Activated CD8-positive, alpha-beta T cell treated with anti-CD3 and anti-CD28 coated beads, Interleukin-2, amount 10 ng/mL, durations not matched to agents 7 days and 5 days (primary cell): ENCODE results near the gene TMEM86A. TPM values are rescaled to one million over a fixed set of nuclear protein-coding genes. Genes with fewer than 3 reads are reported as not detected.

Experiments
- ATAC-seq: fragments of 150-1000 bp; cut with Tn5 transposase; one replicate; pipeline ENCODE4 v1.10.0; 2021; ENCODE audit warnings: moderate library complexity
- CTCF ChIA-PET: fragments of 350-600 bp; sonication (Branson Sonifier 250); formaldehyde crosslinking; loops from one replicate; lab custom pipeline; 2021; ENCODE audit warnings: antibody characterized with exemption; lab: Charles Lee
- POLR2A ChIA-PET: fragments of 350-600 bp; sonication (Branson Sonifier 250); formaldehyde crosslinking; loops from one replicate; lab custom pipeline; 2021; ENCODE audit warnings: antibody characterized with exemption; lab: Charles Lee
- DNase-seq: peaks from one replicate; pipeline ENCODE4 v3.0.0-alpha.2; 2020
- H3K27ac Mint-ChIP-seq: one replicate; pipeline ENCODE4 v1.8.0; 2021; ENCODE audit warnings: mild to moderate bottlenecking, mixed read lengths
- H3K27me3 Mint-ChIP-seq: one replicate; pipeline ENCODE4 v1.8.0; 2021; ENCODE audit warnings: low read depth, mixed read lengths
- H3K36me3 Mint-ChIP-seq: one replicate; pipeline ENCODE4 v1.8.0; 2021; ENCODE audit warnings: low read depth, mixed read lengths
- H3K4me1 Mint-ChIP-seq: one replicate; pipeline ENCODE4 v1.8.0; 2021; ENCODE audit warnings: low read depth, mixed read lengths
- H3K4me3 Mint-ChIP-seq: one replicate; pipeline ENCODE4 v1.8.0; 2021; ENCODE audit warnings: mild to moderate bottlenecking, mixed read lengths
- H3K9me3 Mint-ChIP-seq: one replicate; pipeline ENCODE4 v1.8.0; 2022; ENCODE audit warnings: mixed read lengths; ENCODE audit not compliant: insufficient read depth
- total RNA-seq, 2 experiments: library from RNA; stranded (reverse); gene quantifications; one replicate each; pipeline ENCODE4 v1.2.3, GENCODE V29; 2021

Gene TMEM86A
- total RNA-seq, 2 experiments from 2014 or later = 0.26 to 0.52 TPM

DNA sequence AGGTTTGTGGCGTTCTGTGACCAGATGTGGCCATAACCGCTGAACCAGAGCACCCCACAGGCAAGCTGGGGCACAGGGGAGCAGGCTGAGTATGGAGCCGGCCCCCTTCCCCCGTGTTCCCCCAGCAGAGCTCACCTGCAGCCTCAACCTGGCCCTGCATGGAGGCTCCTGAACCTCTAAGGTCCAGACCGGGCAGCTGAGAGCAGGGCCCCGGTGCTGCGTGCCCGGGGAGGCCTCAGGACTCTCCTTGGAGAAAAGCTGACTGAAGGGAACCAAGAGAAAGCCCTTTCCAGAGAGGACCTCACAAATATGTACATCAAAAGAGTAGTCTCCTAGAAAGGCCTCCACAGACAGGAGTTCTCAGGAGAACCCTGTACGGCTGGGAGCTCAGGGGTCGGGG is 44.8 kb downstream of the TMEM86A start:
- Mint-ChIP-seq H3K36me3 (no peaks in the 10 kb centered on the region), H3K27ac (no peak overlapping the region), H3K27me3 (peaks cover 4% of the 10 kb centered on the region), H3K9me3 (no peaks in the 10 kb centered on the region), H3K4me3 (no peak overlapping the region), H3K4me1 (no peaks in the 10 kb centered on the region)
- DNase-seq = no peak
- ATAC-seq = no peak
- ChIA-PET CTCF (interaction anchor here (2.4 to 5.4 kb wide), 2 partner anchors 13 to 22 kb away, joined by 6 to 22 read pairs; no protein-coding TSS in a partner anchor), POLR2A (no interaction called here)

DNA sequence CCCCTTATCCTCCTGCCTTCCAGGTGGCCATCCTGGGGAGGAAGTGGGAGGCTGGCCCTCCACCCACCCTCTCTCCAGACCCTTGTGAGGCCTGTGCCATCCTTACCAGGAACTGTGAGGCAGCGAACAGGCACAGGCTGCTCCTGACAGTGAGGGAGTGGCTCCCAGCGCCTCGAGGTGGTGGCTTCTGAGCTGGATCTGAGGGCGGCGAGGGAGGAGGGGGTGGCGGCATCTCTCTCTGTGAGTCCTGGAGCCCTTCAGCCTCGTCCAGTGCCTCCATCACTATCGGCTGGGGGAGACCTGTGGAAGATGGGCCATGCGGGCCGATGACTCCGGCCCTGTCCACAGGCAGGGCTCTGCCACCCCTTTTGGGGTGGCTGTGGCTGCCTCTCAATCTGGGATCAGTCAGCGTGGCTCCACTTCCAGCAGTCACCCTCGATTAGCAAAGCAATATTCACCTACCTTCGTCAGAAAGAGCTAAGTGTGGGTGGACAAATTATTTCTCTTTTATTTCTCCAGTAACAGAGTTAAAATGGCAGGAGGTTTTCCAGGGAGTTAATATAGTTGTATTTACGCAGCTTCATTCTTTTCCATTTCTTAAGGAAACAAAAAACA is 45.4 kb downstream of the TMEM86A start:
- Mint-ChIP-seq H3K27ac (no peak overlapping the region), H3K27me3 (peaks cover 2% of the 10 kb centered on the region)

DNA sequence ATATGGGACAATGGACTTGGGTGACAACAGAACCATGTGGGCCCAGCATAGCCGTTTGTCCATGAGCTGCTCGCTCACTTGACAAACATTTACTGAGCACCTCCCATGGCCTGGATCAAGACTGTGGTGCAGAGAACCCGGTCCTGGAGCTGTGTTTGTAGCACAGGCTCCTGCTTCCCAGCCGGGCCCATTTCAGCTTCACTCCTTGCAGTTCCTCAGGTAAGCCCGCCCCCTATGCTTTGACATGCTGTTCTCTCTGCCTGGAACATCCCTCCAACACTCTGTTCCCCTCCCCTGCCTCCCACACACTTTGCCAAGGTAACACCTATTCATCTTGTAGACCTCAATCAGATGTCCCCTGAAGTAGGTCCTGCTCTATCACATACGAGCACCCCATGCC is 46.7 kb downstream of the TMEM86A start:
- ChIA-PET POLR2A (no interaction called here), CTCF (interaction anchor here (1.4 to 2.4 kb wide), 2 partner anchors 14 to 20 kb away, joined by 4 to 6 read pairs; no protein-coding TSS in a partner anchor)
- no peaks in the 10 kb centered on the region for H3K4me1 Mint-ChIP-seq
- ATAC-seq = no peak
- no peaks in the 10 kb centered on the region for H3K9me3 Mint-ChIP-seq
- H3K27me3 Mint-ChIP-seq = no peaks in the 10 kb centered on the region
- no peak overlapping the region for H3K4me3 Mint-ChIP-seq
- DNase-seq = no peak
- H3K27ac Mint-ChIP-seq = no peak overlapping the region
- H3K36me3 Mint-ChIP-seq = no peaks in the 10 kb centered on the region

More for the DNA sequence above, 45.4 kb downstream of the TMEM86A start:
- Mint-ChIP-seq H3K4me1 (no peaks in the 10 kb centered on the region), H3K4me3 (no peak overlapping the region), H3K36me3 (no peaks in the 10 kb centered on the region), H3K9me3 (no peaks in the 10 kb centered on the region)
- no peak for ATAC-seq
- ChIA-PET POLR2A (no interaction called here), CTCF (interaction anchor here (2.4 to 5.4 kb wide), 2 partner anchors 13 to 21 kb away, joined by 6 to 22 read pairs; no protein-coding TSS in a partner anchor)
- DNase-seq = no peak

DNA sequence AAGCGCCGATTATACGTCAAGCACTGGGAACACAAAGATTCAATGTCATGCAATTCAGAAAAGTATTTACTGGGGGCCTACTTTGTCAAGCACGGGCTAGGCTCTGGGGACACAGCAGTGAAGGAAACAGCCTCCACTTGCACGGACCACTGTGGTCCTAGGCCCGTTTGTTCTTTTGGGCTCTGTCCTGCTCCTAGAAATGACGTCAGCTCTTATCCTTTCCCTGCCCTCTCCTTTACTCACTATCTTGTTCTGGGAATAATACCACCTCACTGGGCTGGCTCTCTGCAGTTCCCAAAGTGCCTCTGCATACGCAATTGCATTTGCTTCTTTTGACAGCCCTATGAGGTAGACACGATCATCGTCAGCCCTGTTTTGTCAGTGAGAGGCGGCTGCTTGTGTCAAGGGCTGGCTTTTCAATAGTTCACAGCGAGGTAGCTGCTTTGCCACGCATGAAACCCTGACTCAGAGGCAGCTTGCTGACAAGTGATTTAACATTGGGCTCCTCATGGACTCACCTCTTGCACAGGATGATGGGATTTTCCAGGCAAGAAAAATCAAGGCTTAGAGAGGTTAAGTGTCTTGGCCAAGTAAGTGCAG is 50.3 kb downstream of the TMEM86A start:
- POLR2A ChIA-PET = no interaction called here
- no peaks in the 10 kb centered on the region for H3K9me3 Mint-ChIP-seq
- no peak overlapping the region for H3K4me3 Mint-ChIP-seq
- H3K27me3 Mint-ChIP-seq = peaks cover 4% of the 10 kb centered on the region
- no peaks in the 10 kb centered on the region for H3K4me1 Mint-ChIP-seq
- no peaks in the 10 kb centered on the region for H3K36me3 Mint-ChIP-seq
- H3K27ac Mint-ChIP-seq = no peak overlapping the region
- ATAC-seq (no peak), DNase-seq (no peak)
- CTCF ChIA-PET = interaction anchor here (1.4 to 1.5 kb wide), 2 partner anchors 16 to 27 kb away, joined by 5 to 6 read pairs; no protein-coding TSS in a partner anchor

DNA sequence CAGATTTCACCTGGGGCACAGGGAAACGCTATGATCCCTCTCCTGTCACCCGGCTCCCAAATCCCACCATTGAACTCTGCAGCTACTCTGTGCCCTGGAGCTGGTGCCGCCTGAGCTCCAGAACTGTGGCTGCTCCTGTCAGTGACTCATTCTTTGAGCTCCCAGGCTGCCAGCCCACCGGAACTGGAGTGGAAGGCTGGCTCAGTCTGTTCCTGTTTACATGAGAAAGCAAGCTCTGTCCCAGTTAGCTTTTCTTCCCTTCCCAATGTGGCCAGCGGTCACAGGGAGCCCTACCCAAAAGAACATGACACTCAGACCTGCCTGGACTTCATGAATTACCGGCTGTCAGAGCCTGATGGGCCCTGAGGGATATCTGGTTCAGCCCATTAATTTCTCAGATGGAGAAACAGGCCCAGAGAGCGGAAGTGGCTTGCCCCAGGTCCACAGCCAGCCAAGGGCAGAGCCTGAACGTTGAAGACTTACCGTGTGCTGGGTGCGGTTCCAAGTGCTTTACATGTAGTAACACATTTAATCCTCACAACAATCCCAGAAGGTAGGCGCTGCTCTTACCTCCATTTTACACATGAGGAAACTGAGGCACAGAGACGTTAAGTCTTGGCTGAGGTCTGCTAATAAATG is 51.2 kb downstream of the TMEM86A start:
- Mint-ChIP-seq H3K4me3 (no peak overlapping the region), H3K9me3 (no peaks in the 10 kb centered on the region), H3K27ac (no peak overlapping the region), H3K27me3 (peaks cover 4% of the 10 kb centered on the region), H3K36me3 (no peaks in the 10 kb centered on the region), H3K4me1 (no peaks in the 10 kb centered on the region)
- ChIA-PET CTCF (interaction anchor here (0.6 to 1.5 kb wide), 3 partner anchors 15 to 28 kb away, joined by 3 to 6 read pairs (median 5); no protein-coding TSS in a partner anchor), POLR2A (no interaction called here)
- no peak for ATAC-seq
- DNase-seq = no peak

- ATAC-seq (no peak), DNase-seq (no peak)
- H3K9me3 Mint-ChIP-seq = no peaks in the 10 kb centered on the region
- POLR2A ChIA-PET = no interaction called here
- CTCF ChIA-PET = no interaction called here
- H3K4me1 Mint-ChIP-seq = no peaks in the 10 kb centered on the region
- H3K27ac Mint-ChIP-seq = no peak overlapping the region
- H3K27me3 Mint-ChIP-seq = peaks cover 4% of the 10 kb centered on the region
- H3K36me3 Mint-ChIP-seq = no peaks in the 10 kb centered on the region
- H3K4me3 Mint-ChIP-seq = no peak overlapping the region
Observed at GRCh38 chr11:18750944-18751343, 52.4 kb downstream of the TMEM86A start.

DNA sequence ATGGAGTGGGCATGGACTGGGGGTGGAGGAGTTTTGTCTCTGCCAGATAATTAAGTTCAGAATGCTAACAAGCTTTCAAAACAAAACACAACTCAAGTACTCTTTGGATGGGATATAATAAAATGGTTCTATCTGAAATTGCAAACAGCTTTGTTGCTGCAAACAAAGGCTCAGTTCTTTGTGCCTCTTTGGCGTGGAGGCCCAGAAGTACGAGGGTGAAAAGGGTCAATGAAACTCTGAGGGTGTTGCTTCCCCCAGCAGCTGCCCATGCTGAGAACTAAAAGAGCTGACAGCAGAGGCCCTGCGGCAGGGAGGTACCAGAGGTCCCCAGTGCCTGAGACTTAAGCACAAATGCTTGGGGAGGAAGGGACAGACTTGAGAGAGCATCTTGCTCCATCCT is 53.9 kb downstream of the TMEM86A start:
- Mint-ChIP-seq H3K9me3 (no peaks in the 10 kb centered on the region), H3K4me3 (no peak overlapping the region), H3K27ac (no peak overlapping the region), H3K27me3 (peaks cover 4% of the 10 kb centered on the region), H3K36me3 (no peaks in the 10 kb centered on the region), H3K4me1 (no peaks in the 10 kb centered on the region)
- ChIA-PET CTCF (interaction anchor here (1.0 kb wide), 3 partner anchors 11 to 13 kb away, joined by 3 to 4 read pairs (median 3); no protein-coding TSS in a partner anchor), POLR2A (no interaction called here)
- ATAC-seq (no peak), DNase-seq (no peak)

GRCh38 chr11:18754308-18754707 is 55.7 kb downstream of the TMEM86A start:
- no peak for DNase-seq
- CTCF ChIA-PET = interaction anchor here (2.0 kb wide), 1 partner anchor 10 kb away, joined by 5 read pairs; no protein-coding TSS in a partner anchor

More at GRCh38 chr11:18754308-18754707, 55.7 kb downstream of the TMEM86A start:
- POLR2A ChIA-PET = no interaction called here
- H3K36me3 Mint-ChIP-seq = no peaks in the 10 kb centered on the region
- ATAC-seq = no peak
- H3K27ac Mint-ChIP-seq = no peak overlapping the region
- no peaks in the 10 kb centered on the region for H3K4me1 Mint-ChIP-seq
- peaks cover 9% of the 10 kb centered on the region for H3K27me3 Mint-ChIP-seq
- H3K4me3 Mint-ChIP-seq = no peak overlapping the region
- no peaks in the 10 kb centered on the region for H3K9me3 Mint-ChIP-seq

Other genes with a start within 250 kb of the TMEM86A start
- gene LDHAL6A, start 242.9 kb upstream of the TMEM86A start, total RNA-seq = not detected
- gene TSG101, start 171.8 kb upstream of the TMEM86A start, total RNA-seq = 10 to 100 TPM; 33.5 to 48.7 TPM
- 10 to 100 TPM; 13.4 to 14.4 TPM for gene UEVLD, start 110.0 kb upstream of the TMEM86A start, total RNA-seq
- 1 to 10 TPM in 1 of 2 experiments, not detected in 1; 1.4 TPM for gene MISFA, start 99.0 kb upstream of the TMEM86A start, total RNA-seq
- 10 to 100 TPM; 25.7 to 26.0 TPM for gene SPTY2D1, start 64.4 kb upstream of the TMEM86A start, total RNA-seq
- gene IGSF22, start 27.4 kb downstream of the TMEM86A start, total RNA-seq = not detected
- gene PTPN5, start 93.0 kb downstream of the TMEM86A start, total RNA-seq = not detected
- gene MRGPRX1, start 240.6 kb downstream of the TMEM86A start, total RNA-seq = not detected